SHP77 (cell line): ENCODE data around the gene HPX.

Experiments
- DNase-seq, 2 experiments: peaks; one replicate each; lab custom pipeline; 2025; lab: John Stamatoyannopoulos, UW

The HPX gene

GRCh38 chr11:6458352-6459098 is 17.7 kb upstream of the HPX start:
- DNase-seq: no peak

- no peak for DNase-seq
These were observed 17.0 kb upstream of the HPX start for GRCh38 chr11:6457581-6458320.

GRCh38 chr11:6456361-6457073 is 15.7 kb upstream of the HPX start:
- no peak for DNase-seq

GRCh38 chr11:6455070-6455469 is 14.3 kb upstream of the HPX start:
- DNase-seq: no peak

GRCh38 chr11:6453152-6453551 is 12.4 kb upstream of the HPX start:
- DNase-seq: no peak

- no peak for DNase-seq
These were observed 11.4 kb upstream of the HPX start for GRCh38 chr11:6452219-6452618.

GRCh38 chr11:6448574-6448973 is 7.8 kb upstream of the HPX start:
- no peak for DNase-seq

- peak in 1 of 2 experiments; percentile 17 for DNase-seq
These were observed 2.6 kb upstream of the HPX start for GRCh38 chr11:6443269-6444003.

- no peak for DNase-seq
These were observed 1.7 kb upstream of the HPX start for GRCh38 chr11:6442441-6442840.

GRCh38 chr11:6438979-6439571 is 1.7 kb downstream of the HPX start:
- peak; percentile 28 to 45 for DNase-seq

- no peak for DNase-seq
These were observed 2.8 kb downstream of the HPX start for GRCh38 chr11:6437993-6438392.

- no peak for DNase-seq
These were observed 3.4 kb downstream of the HPX start for GRCh38 chr11:6437423-6437822.

- no peak for DNase-seq
These were observed 6.7 kb downstream of the HPX start for GRCh38 chr11:6433998-6434660.

- no peak for DNase-seq
These were observed 8.9 kb downstream of the HPX start for GRCh38 chr11:6431861-6432260.

GRCh38 chr11:6427516-6427915 is 13.3 kb downstream of the HPX start:
- DNase-seq: no peak

- DNase-seq: no peak
These were observed 20.1 kb downstream of the HPX start for GRCh38 chr11:6420677-6421076.

- DNase-seq: peak in 1 of 2 experiments; percentile 17
These were observed 21.7 kb downstream of the HPX start, which contains the start of gene APBB1 for GRCh38 chr11:6419009-6419631. APBB1 (minus strand) TSS chr11:6419094; CDS start chr11:6411347, 7,747 bp downstream.

GRCh38 chr11:6418557-6419008 is 22.2 kb downstream of the HPX start:
- DNase-seq: no peak

- DNase-seq: no peak
These were observed 22.8 kb downstream of the HPX start for GRCh38 chr11:6417907-6418556.

GRCh38 chr11:6415797-6416196 is 25.0 kb downstream of the HPX start:
- DNase-seq: no peak
